NT2/D1 (cell line): ENCODE results near the gene FGG.

Experiments
- YY1 ChIP-seq: IDR thresholded peaks from 2 replicates; pipeline ENCODE4 v1.6.1; 2011; ENCODE audit not compliant: insufficient read length, insufficient read depth
- ZNF274 ChIP-seq: IDR thresholded peaks from 2 replicates; pipeline ENCODE4 v1.6.1; 2011; ENCODE audit warnings: mild to moderate bottlenecking, low read depth, low read length

- TF ChIP-seq ZNF274, result no peak
- no peak for TF ChIP-seq YY1
These were observed 35.1 kb downstream of the FGG start for GRCh38 chr4:154577324-154577723.
